Measurements from ENCODE around the gene TTC33. TPM values are rescaled to one million over a fixed set of nuclear protein-coding genes. Genes with fewer than 3 reads are reported as not detected.

The TTC33 gene
- total and polyA plus RNA-seq, 10 donors = 4.3 to 17.9 (median 13.7) TPM

- intact Hi-C loops (cut with DNase I; ENCODE audit: low total_unique reads) = no loop called here
- H3K4me1 ChIP-seq = peaks cover 0 to 52% (median 8%) of the 10 kb centered on the region in 6 donors
- TF ChIP-seq POLR2A (IDR thresholded peaks at IDR 0.05) = no peak
- no peak for TF ChIP-seq CTCF (IDR thresholded peaks at IDR 0.05 in 8 of 11, conservative IDR thresholded peaks at IDR 0.05 in 3 of 11)
- no peak for TF ChIP-seq POLR2AphosphoS5 (IDR thresholded peaks at IDR 0.05)
Observed at GRCh38 chr5:40618926-40619325, 136.8 kb downstream of the TTC33 start.

GRCh38 chr5:40616781-40617180 lies 139.0 kb downstream of the TTC33 start:
- Histone ChIP-seq H3K4me3 (no peak overlapping the region), H3K36me3 (no peaks in the 10 kb centered on the region), H3K27ac (peak overlapping the region in 5 of 8 donors; percentile 16 to 79 (median 71)), H3K9me3 (no peaks in the 10 kb centered on the region), H3K27me3 (replicated peaks in 1 of 7) (no peaks in the 10 kb centered on the region), H3K4me1 (peaks cover 0 to 34% (median 2%) of the 10 kb centered on the region in 6 donors)
- intact Hi-C loops (cut with DNase I; ENCODE audit: low total_unique reads) = no loop called here
- no peak for DNase-seq
- TF ChIP-seq POLR2A (IDR thresholded peaks at IDR 0.05) = no peak
- no peak for TF ChIP-seq CTCF (IDR thresholded peaks at IDR 0.05 in 8 of 11, conservative IDR thresholded peaks at IDR 0.05 in 3 of 11)
- TF ChIP-seq POLR2AphosphoS5 (IDR thresholded peaks at IDR 0.05) = no peak
- WGBS, 5 donors = 37 to 59% (median 48%) methylated on average over 5 of the region's 5 CpGs

More at GRCh38 chr5:40618926-40619325, 136.8 kb downstream of the TTC33 start:
- no peaks in the 10 kb centered on the region for H3K27me3 ChIP-seq (replicated peaks in 1 of 7)
- H3K36me3 ChIP-seq = no peaks in the 10 kb centered on the region
- DNase-seq = no peak
- H3K4me3 ChIP-seq = no peak overlapping the region
- no peak overlapping the region for H3K27ac ChIP-seq
- WGBS, 5 donors = 86 to 95% (median 92%) methylated on average over 2 of the region's 2 CpGs
- no peaks in the 10 kb centered on the region for H3K9me3 ChIP-seq

GRCh38 chr5:40615586-40616170 lies 140.1 kb downstream of the TTC33 start:
- intact Hi-C loops (cut with DNase I; ENCODE audit: low total_unique reads) = no loop called here
- Histone ChIP-seq H3K27me3 (replicated peaks in 1 of 7) (no peaks in the 10 kb centered on the region), H3K4me3 (no peak overlapping the region), H3K4me1 (peaks cover 0 to 30% (median 2%) of the 10 kb centered on the region in 6 donors), H3K36me3 (no peaks in the 10 kb centered on the region), H3K27ac (peak overlapping the region in 7 of 8 donors; percentile 7 to 79 (median 48)), H3K9me3 (no peaks in the 10 kb centered on the region)
- no peak for DNase-seq
- 38 to 53% (median 40%) methylated on average over 4 of the region's 4 CpGs for WGBS, 5 donors
- TF ChIP-seq CTCF (IDR thresholded peaks at IDR 0.05 in 8 of 11, conservative IDR thresholded peaks at IDR 0.05 in 3 of 11) (no peak), POLR2AphosphoS5 (IDR thresholded peaks at IDR 0.05) (no peak), POLR2A (IDR thresholded peaks at IDR 0.05) (no peak)

- Histone ChIP-seq H3K4me1 (peaks cover 0 to 30% (median 2%) of the 10 kb centered on the region in 6 donors), H3K27me3 (replicated peaks in 1 of 7) (no peaks in the 10 kb centered on the region), H3K4me3 (no peak overlapping the region), H3K27ac (peak overlapping the region in 6 of 8 donors; percentile 7 to 79 (median 53)), H3K9me3 (no peaks in the 10 kb centered on the region), H3K36me3 (no peaks in the 10 kb centered on the region)
- TF ChIP-seq CTCF (IDR thresholded peaks at IDR 0.05 in 8 of 11, conservative IDR thresholded peaks at IDR 0.05 in 3 of 11) = no peak
- no peak for TF ChIP-seq POLR2AphosphoS5 (IDR thresholded peaks at IDR 0.05)
- TF ChIP-seq POLR2A (IDR thresholded peaks at IDR 0.05) = no peak
- intact Hi-C loops (cut with DNase I; ENCODE audit: low total_unique reads) = no loop called here
- DNase-seq = no peak
- 38 to 62% (median 48%) methylated on average over 3 of the region's 3 CpGs for WGBS, 5 donors
Observed at GRCh38 chr5:40614923-40615585, 140.7 kb downstream of the TTC33 start.

Measured in spleen (tissue), 11 donors.